NCI-H128 (cell line): ENCODE data around the gene ASCL3.
A peak's percentile ranks its signal among the peaks of the same experiment; 100 is the strongest.
"Not testable (repeated sequence)": the region's sequence is repeated elsewhere in the genome, so short reads cannot be mapped to it uniquely, and the experiment has no call there.

Experiments used
- DNase-seq: peaks from one replicate; lab custom pipeline; 2025; ENCODE audit not compliant: unreplicated experiment; lab: John Stamatoyannopoulos, UW

ASCL3 gene, protein sequence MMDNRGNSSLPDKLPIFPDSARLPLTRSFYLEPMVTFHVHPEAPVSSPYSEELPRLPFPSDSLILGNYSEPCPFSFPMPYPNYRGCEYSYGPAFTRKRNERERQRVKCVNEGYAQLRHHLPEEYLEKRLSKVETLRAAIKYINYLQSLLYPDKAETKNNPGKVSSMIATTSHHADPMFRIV

DNA sequence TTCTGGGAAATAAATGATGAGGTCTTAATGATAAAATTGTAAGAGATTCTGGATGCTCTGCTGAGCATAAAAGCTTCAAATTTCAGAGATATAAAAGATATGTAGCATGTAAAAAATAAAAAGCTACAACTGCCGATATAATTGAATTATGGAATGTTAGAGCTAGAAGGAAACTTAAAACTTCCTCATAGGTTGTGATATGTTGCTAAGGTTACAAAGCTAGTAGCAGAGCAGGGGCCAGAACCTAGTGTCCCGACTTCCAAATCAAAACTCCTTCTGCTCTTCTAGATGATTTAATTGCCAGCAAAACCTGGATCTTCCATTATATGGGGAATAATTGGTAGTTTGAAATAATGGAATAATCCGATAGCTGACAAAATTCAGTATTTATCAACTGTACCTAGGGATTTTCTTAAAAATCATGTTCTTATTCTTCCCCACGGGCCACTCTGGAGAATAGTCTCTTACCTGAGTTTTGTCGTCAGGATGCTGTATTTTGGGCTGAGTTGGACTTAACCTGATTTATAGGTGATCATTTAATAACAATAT, at the start of gene ASCL3:
Gene ASCL3 (minus strand): TSS at position 499 of the 549 bp plus-strand sequence. CDS start 4,855 bp downstream, outside the sequence.
- DNase-seq: no peak

DNA sequence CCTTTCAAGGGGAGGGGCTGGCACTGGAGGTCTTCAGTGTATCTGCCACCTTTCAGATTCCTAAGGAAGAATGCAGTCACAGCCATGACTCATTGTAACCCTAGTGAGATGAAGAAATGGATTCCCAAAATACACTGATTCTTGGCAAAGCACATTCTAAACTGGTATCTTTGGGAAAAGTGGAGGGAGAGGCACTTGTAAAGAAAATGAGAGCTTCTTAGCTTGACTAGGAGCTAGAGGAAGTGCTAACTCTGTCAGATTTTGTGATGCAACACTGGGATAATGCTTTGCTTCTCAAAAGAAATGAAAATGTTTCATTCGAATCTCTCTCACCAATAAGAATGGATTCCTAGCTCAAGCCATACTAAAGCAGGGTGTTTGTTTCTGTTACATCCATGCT, 46.6 kb upstream of the ASCL3 start:
- no peak for DNase-seq

DNA sequence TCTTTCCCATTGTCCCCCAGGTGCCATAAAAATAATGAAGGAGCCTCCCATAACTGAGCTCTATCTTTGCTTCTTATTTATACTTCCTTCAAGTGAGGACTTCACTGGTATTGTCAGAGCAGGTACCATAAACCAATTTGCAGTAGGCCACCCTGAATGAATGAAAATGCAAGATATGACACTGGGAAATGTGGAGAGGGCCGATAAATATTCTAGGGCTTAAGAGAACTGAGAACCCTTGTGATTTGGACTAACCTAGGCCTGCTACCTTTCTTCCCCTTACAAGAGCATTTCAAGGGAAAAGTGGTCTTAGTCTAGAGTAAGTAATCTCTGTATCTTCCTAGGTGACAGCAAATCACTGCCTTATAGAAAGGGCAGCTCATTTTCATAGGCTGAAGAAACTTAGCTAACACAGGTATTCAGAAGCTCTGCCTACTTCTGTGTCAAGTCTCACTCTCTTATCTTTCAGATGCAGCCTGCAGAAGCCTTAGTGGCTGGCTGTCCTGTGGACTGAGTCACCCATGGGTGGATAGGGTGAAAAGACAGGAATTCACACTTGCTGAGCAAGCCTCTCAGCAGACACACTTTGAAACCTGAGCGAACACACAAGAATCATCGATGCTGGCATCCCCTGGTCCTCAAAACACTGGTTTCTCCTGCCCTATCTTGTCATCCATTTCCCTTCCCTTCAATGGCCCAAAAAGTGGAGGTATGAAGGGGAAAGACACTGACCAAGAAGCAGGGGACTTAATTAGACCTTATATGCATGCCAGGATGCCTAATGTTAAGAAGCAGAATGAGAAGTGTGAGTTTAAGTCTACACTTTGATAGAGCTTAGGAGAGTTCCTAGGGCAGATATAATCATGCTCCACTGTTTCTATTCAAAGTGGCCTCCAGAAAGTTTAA, 45.8 kb upstream of the ASCL3 start:
- no peak for DNase-seq

DNA sequence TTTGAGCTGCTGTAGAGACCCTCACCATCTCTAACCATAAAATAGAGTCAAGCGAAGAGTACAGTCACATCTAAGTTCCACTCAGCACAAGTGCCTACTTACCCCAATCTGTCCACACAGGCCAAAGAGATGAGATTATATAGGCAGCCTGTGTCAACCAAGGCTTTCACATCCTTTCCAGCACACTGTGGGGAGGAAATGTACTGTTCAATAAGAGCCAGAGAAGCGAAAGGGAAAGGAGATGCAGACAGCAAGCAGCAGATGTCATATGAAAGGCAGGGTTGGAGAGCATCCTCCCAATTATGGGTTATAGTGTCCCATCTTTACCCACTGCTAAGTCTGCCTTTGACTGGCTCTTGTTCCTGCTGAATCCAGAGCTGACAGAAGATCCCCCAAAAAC, 44.6 kb upstream of the ASCL3 start:
- DNase-seq: no peak

DNA sequence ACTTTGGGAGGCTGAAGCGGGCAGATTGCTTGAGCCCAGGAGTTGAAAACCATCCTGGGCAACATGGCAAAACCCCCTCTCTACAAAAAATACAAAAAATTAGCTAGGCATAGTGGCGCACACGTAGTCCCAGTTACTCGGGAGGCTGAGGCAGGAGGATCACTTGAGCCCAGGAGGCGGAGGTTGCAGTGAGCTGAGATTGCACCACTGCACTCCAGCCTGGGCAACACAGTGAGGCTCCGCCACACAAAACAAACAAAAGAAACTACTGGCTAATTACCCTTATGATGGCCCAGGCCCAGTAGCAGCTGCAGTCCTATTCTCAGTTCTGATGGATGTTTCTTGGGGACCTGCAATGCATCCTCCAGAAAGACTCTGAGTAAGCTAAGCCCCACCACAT, 44.0 kb upstream of the ASCL3 start:
- DNase-seq: not testable (repeated sequence)

DNA sequence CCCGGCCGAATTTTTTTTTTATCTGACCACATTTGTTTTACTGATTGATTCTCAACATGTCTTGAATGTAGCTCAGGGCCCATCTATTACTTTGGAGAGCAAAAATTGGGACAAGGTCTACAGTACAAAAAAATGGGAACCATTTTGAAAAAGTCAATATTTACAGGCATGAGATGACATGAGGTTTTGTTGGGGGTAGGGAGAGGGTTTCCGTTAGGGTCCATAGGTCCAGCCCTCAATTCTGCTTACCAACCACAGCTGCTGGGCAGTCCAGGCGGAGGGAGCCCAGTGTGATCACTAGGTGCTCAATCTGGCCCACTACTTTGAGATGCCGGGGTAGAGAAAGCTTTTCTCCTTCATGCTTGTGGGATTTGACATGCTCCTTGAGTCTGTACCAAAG, 42.6 kb upstream of the ASCL3 start:
- no peak for DNase-seq

DNA sequence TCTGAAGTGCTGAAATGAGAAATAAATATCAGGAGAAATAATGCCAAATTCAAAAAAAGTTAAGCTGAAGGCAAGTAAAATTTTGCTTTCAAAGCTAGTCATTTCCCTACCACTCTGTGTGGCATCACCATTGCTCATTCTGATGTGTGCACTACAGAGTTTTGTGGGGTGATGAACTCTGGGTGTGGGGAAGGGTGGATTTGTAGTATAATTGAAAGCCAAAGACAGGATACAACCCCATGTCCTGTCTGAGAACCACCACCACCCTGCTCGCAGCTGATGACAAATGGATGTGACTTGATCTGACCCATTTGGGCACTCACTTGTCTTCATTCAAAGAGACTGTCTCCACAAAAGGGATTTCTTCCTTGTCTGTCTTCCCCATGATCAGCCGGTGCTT, 40.7 kb upstream of the ASCL3 start:
- no peak for DNase-seq

DNA sequence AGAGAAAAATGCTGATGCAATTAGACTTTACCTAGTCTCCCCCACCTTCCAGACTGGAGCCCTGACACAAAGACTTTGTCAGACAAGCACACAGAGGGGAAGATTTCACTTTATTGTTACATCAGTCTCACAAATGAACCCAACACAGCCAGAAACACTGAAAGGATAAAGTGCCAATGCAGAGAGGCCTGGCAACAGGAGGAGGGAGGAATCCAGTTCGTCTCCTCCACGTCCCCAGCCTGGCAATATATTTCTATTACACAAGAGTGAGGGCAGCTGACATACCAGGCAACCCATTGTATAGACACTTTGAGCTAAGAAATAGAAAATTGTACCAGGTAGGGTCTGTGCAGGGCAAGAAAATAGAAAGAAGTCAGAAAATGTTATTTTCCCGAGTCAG, 37.7 kb upstream of the ASCL3 start:
- no peak for DNase-seq

DNA sequence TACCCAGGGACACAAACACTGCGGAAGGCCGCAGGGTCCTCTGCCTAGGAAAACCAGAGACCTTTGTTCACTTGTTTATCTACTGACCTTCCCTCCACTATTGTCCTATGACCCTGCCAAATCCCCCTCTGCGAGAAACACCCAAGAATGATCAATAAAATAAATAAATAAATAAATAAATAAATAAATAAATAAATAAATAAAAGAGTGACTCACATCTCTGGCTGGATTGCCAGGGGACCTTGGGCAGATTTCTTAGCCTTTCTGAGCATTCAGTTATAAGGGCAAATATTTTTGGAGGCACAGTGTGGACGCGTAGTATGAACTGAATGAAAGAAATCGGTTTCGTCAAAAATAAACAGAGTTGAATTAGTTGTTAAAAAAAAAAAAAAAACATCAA, 36.5 kb upstream of the ASCL3 start:
- DNase-seq: not testable (repeated sequence)

DNA sequence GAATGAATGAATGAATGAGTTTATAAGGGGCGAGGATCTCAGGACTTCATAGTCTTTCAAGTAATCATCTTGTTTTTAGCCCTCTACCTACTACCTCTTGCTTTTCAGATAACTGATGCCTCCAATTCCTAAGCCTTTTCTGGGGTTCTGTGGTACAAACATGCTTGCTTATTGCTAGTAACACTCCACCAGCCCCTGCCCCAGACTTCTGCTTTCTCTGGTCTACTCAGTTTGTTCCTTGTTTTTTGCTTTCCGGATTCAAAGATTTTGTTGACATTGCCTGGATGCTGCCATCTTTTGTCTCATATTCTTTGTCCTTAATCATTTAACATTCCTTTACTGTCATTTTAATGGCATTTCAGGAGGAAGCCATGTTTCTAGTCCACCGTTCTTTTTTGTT, 30.3 kb upstream of the ASCL3 start:
- no peak for DNase-seq

DNA sequence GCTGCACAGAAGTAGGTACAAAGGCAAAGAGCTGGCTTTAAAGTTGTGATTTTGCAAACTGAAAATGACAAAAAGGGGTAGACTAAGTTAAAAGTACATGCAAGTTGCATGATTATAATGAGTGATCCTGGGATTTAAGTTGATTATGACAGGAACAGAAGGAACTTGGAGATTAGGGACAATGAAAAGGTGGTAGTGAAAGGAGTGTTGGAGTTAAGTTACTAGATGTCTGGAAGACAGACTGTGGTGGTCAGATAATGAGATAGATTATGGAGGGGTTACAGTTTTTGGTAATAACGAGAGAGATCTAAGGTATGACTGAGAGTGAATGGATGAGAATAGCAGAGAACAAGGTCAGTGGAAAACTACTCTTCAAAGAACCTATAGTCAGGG, 29.1 kb upstream of the ASCL3 start:
- DNase-seq: no peak

DNA sequence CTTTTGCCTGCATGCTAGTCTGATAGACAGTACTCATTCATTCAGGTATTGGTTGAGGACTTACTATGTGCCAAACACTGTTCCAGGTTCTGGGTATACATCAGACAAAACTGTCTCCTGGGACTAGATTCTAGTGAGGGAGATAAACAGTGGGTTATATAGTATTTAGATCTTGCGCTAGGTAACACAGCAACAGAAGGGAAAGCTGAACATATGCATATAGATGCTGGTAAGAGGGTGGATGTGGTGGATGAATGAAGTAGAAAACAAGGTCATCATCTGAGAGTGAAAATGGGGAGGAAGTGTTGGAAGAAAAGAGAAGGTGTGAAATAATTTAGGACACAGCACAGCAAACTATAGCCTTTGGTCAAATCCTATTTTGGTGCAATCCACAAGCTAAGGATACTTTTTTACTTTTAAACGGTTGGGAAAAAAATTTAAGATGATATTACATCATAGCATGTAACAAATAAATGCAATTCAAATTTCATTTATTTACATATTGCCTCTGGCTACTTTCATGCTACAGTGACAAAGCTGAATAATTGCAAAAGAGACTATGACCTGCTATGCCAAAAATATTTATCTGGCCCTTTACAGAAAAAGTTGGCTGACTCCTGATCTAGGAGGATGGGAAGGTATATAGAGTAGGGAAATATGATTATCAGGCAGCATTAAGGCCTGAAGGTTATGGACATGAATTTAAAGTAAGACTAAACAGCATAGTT, 28.5 kb upstream of the ASCL3 start:
- DNase-seq: no peak

DNA sequence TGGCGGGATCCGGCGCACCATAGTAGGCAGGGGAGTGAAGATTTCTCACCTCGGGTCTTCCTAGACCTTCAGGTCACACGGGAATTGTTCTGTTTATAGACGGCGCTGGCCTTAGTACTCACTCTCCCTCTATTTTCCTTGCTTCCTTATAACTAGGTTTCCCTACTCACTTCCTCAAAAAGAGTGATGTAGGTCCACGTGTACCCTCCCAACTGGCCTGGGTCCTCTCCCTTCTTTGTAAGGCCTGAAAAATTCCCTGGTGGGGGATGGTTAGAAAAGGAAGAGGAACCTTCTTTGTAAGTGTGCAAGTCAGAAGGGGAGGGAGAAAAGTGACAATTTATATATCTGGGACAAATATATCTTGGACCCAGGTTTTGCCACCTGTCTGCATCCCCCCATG, 24.4 kb upstream of the ASCL3 start:
- no peak for DNase-seq

DNA sequence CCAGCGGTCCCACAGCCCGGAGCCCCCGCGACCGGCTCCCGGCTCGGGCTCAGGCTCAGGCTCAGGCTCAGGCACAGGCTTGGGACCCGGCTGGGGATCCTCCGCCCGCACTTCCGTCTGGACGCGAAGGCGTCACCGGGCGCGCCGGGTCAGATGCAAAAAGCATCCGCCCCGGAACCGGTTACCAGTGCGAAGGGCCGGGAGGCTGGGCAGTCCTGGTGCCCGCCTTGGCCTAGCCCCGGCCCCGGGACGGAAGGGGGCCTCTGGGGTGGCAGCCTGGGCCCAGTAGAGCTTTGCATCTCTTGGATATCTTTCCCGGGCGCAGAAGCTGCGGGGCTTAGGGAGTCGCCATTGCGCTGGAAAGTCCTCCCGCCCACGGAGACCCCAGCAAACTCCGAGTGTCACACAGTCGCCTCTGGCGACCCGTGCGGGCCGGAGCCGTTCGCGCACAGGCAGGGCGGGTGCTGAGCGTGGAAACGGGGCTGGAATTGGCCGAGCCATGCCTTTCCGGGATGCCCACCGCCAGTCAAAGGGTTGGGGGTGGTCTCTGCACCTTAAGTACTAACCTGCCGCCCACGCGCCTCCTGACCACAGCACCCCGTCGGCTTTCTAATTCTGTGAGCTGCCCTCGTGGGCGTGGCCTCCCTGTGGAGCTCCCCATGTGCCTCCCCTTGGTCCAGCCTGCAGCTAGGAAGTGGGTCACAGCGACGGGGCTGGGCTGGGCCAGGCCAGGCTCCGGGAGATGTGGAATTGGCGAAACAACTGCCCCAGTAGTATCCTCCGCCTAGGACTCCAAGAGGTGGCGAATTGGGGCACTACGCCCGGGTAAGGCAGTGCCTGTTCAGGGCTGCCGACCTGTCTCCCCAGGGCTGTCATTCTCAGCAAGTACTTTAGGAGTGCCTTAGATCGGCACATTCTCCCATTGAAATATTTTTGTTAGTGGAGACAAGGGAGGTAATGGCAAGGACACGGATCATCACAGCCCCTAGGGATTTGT, 21.8 kb upstream of the ASCL3 start, which contains the start of gene TMEM9B:
Gene TMEM9B (minus strand): TSS at position 119 of the 997 bp plus-strand sequence. CDS start 129 bp downstream, outside the sequence.
- DNase-seq: peak; percentile 72

DNA sequence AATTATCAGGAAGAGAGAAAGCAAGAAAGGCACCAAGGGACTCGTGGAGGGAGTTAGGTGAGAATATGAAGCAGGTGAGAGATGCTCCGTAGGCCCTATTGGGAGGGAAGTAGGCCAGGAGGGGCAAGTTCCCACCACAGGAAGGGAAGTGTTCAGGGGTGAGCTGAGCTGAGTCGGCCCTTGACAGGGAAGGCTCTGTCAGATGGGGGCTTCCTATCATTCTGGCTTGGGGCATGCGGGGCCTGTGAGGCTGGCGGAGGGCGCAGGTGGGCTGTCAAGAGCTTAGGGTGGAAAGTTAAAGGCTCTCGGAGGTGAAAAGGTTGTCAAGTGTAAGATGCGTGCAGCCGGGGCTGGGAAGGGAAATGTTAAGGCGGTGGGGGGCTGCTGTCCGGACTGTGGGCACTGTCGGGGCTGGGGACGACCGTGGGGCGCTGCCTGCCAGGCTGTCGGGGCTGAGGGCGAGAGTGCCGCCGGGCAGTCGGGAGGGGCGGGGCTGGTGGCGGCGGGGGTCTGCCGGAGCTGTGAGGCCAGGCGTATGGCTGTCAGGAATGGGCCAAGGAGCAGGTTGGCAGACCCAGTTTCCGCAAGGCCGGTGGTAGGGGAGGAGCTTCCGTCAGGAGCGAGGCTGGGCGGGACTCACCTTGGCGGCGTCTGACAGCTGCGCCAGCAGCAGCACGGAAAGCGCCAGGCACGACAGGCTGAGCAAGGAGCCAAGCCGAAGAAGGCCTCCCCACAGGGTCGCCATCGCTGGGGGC, 20.9 kb upstream of the ASCL3 start:
- peak; percentile 72 for DNase-seq

DNA sequence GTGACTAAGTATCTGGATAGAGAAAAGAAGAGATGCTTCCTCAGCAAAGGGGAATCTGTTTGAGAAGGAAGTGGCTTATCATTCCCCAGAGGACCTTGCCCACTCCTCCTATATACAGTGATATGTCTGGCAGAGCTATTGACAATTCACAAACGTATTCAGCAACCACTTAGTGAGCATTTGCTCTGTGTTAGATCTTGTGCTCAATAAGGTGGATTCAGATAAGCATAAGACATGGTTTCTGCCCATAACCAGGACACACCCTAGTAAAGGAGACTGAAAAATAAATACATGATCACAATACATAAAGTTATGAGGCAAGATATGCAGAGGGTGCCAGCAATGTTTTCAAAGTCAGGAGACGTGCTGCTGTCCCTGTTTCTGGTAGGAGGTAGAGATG, 20.0 kb upstream of the ASCL3 start:
- DNase-seq: no peak

DNA sequence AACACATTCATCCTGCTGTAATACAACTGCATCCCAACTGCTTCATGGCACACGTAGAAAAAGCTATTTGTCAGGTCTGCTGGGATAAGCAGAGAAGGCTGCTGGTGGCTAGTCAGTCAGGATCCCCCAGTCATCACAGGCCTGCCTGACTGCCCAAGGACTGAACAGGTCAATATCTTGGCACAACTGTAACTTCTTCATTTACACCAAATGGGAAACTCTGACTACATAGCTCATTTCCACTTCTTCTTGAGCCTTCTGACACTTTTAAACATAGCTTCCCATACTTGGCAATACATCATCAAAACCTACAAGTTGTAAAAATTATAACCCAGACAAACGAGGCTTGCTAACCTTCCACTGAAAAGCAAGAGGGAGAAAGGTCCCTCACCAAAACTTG, 18.6 kb upstream of the ASCL3 start:
- DNase-seq: no peak

DNA sequence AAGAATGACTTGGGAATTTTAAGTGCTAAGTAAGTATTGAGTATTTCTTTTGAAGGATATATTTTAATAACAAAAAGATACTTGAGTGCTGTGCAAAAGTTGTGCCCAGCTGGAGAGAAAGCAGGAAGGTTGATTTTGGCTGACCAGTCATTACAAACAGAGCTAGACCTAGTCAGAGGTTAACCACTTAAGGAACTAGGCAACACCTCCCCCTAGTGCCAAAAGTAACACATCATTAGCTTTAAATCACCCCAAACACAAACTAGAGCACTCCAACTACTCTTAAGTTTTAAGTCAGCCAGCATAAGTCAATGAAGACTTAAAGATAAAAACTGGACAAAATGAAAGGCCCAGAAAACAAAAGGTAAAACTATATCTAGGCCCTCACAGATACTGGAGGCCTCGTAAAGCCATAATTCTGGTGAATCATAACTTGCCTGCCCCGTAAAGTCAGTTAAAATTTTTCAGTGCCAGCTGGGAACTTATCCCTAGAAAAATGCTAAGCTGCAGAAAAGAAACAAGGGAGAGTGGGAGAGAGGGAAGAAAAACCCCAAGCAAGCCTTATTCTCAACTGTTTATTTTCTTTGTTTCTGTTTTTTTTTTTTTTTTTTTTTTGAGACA, 16.8 kb upstream of the ASCL3 start:
- DNase-seq: no peak

DNA sequence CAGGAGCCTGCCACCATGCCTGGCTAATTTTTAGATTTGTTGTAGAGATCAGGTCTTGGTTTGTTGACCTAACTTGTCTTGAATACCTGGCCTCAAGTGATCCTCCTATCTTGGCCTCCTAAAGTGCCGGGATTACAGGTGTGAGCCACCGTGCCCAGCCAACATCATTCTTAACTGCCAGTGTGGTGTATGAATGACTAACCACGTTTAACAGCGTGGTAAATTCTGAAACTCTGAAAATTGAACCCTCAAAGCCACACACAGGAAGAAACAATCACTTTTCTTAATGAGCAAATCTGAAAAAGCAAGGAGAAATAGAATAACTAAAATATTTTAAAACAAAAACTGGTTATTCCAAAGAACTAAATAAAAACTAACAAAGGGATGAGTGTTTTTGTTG, 14.0 kb upstream of the ASCL3 start:
- DNase-seq: no peak
